ENCODE measurements around the gene FOXB1. TPM values are rescaled to one million over a fixed set of nuclear protein-coding genes. Genes with fewer than 3 reads are reported as not detected.

The FOXB1 gene
- total and polyA plus RNA-seq, 9 of the 15 experiments (the other 6 are each of a cell fraction or from before 2014, with no cell fraction given) = not detected

- TF ChIP-seq, protein P1, sequence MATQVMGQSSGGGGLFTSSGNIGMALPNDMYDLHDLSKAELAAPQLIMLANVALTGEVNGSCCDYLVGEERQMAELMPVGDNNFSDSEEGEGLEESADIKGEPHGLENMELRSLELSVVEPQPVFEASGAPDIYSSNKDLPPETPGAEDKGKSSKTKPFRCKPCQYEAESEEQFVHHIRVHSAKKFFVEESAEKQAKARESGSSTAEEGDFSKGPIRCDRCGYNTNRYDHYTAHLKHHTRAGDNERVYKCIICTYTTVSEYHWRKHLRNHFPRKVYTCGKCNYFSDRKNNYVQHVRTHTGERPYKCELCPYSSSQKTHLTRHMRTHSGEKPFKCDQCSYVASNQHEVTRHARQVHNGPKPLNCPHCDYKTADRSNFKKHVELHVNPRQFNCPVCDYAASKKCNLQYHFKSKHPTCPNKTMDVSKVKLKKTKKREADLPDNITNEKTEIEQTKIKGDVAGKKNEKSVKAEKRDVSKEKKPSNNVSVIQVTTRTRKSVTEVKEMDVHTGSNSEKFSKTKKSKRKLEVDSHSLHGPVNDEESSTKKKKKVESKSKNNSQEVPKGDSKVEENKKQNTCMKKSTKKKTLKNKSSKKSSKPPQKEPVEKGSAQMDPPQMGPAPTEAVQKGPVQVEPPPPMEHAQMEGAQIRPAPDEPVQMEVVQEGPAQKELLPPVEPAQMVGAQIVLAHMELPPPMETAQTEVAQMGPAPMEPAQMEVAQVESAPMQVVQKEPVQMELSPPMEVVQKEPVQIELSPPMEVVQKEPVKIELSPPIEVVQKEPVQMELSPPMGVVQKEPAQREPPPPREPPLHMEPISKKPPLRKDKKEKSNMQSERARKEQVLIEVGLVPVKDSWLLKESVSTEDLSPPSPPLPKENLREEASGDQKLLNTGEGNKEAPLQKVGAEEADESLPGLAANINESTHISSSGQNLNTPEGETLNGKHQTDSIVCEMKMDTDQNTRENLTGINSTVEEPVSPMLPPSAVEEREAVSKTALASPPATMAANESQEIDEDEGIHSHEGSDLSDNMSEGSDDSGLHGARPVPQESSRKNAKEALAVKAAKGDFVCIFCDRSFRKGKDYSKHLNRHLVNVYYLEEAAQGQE (IDR thresholded peaks at IDR 0.05; ENCODE audit: borderline replicate concordance) = no peak
- TF ChIP-seq, protein P1 (CRISPR knock-in tag; IDR thresholded peaks at IDR 0.05; ENCODE audit: low read depth) = peak; percentile 91
- TF ChIP-seq ZNF395 (CRISPR knock-in tag; IDR thresholded peaks at IDR 0.05) = peak; percentile 100
- no peak for TF ChIP-seq WHSC1 (IDR thresholded peaks at IDR 0.05; ENCODE audit: low read length)
- no peak for TF ChIP-seq NFIC (IDR thresholded peaks at IDR 0.05)
- TF ChIP-seq ZNF76 (CRISPR knock-in tag; IDR thresholded peaks at IDR 0.05; ENCODE audit: borderline replicate concordance) = peak; percentile 100
- TF ChIP-seq GMEB1 (CRISPR knock-in tag; IDR thresholded peaks at IDR 0.05) = peak; percentile 79
- TF ChIP-seq HBP1 (CRISPR knock-in tag; IDR thresholded peaks at IDR 0.05) = peak; percentile 99
- TF ChIP-seq RBM25 (IDR thresholded peaks at IDR 0.05; ENCODE audit: low read depth, low read length, severe bottlenecking) = no peak
- peak; percentile 90 for TF ChIP-seq ZNF830 (CRISPR knock-in tag; IDR thresholded peaks at IDR 0.05)
- TF ChIP-seq MBD1 (CRISPR knock-in tag; IDR thresholded peaks at IDR 0.05) = no peak
Observed at GRCh38 chr15:60021589-60022378, 17.7 kb downstream of the FOXB1 start (continued).
